Panc1 (cell line): Measurements from ENCODE around the gene CAMKK2. TPM values are rescaled to one million over a fixed set of nuclear protein-coding genes. Genes with fewer than 3 reads are reported as not detected.

Experiments used
- ATAC-seq: fragments of 200-7000 bp; cut with Tn5 transposase; 2 replicates; pipeline ENCODE4 v1.9.1; 2020; ENCODE audit warnings: mild to moderate bottlenecking, moderate library complexity
- BruUV-seq: library from RNA; stranded (reverse); fragments of 400-500 nt; replicated peaks from 2 replicates; lab custom pipeline; 2021; lab: Mats Ljungman, UMichigan
- CTCF ChIA-PET: fragments of 300-600 bp; sonication (Branson Sonifier 250); formaldehyde crosslinking; loops from one replicate; lab custom pipeline; 2022; ENCODE audit warnings: antibody characterized with exemption; lab: Charles Lee
- POLR2A ChIA-PET: fragments of 300-600 bp; sonication (Branson Sonifier 250); formaldehyde crosslinking; loops from one replicate; lab custom pipeline; 2022; ENCODE audit warnings: antibody characterized with exemption; lab: Charles Lee
- DNase-seq: peaks from one replicate; pipeline ENCODE4 v3.0.0-alpha.2; 2010; ENCODE audit warnings: low read depth, low spot score
- H3K27ac ChIP-seq: 2 replicates; pipeline ENCODE4 v1.5.1; 2011; ENCODE audit warnings: mild to moderate bottlenecking, low read length, inconsistent platforms
- H3K27me3 ChIP-seq: fragments of 200-500 bp; sonication (Bioruptor generic); 2 replicates; pipeline ENCODE4 v1.6.0; 2014; ENCODE audit warnings: low read length, inconsistent platforms; ENCODE audit not compliant: control insufficient read depth, insufficient read depth
- H3K36me3 ChIP-seq: fragments of 200-500 bp; sonication (Bioruptor generic); 2 replicates; pipeline ENCODE4 v1.5.1; 2014; ENCODE audit warnings: inconsistent platforms, mild to moderate bottlenecking, low read length, moderate library complexity; ENCODE audit not compliant: control insufficient read depth, insufficient read depth
- H3K4me1 ChIP-seq: 2 replicates; pipeline ENCODE4 v1.5.1; 2011; ENCODE audit warnings: inconsistent platforms, mild to moderate bottlenecking, low read length, moderate library complexity; ENCODE audit not compliant: control insufficient read depth, insufficient read depth
- H3K4me3 ChIP-seq, 2 experiments: 2 replicates each; pipeline ENCODE4 v1.5.1; 2011 to 2012; ENCODE audit warnings: low read depth in 2 of 2, low read length in 2 of 2, mild to moderate bottlenecking in 2 of 2, inconsistent platforms in 1 of 2, moderate library complexity in 1 of 2
- H3K9me3 ChIP-seq: fragments of 200-500 bp; sonication (Bioruptor generic); 2 replicates; pipeline ENCODE4 v1.5.1; 2014; ENCODE audit warnings: low read depth, mild to moderate bottlenecking, inconsistent platforms, low read length, moderate library complexity; ENCODE audit not compliant: control insufficient read depth, insufficient read depth
- POLR2AphosphoS5 ChIP-seq: IDR thresholded peaks from 2 replicates; pipeline ENCODE4 v1.6.1; 2012; ENCODE audit warnings: mild to moderate bottlenecking, low read depth, low read length, moderate library complexity
- SIN3A ChIP-seq: IDR thresholded peaks from 2 replicates; pipeline ENCODE4 v1.6.1; 2012; ENCODE audit warnings: low read depth, mild to moderate bottlenecking, low read length, moderate library complexity, borderline replicate concordance; ENCODE audit not compliant: insufficient read depth
- TCF7L2 ChIP-seq: IDR thresholded peaks from 2 replicates; pipeline ENCODE4 v1.6.1; 2011; ENCODE audit warnings: mild to moderate bottlenecking, low read depth, low read length, inconsistent platforms
- in situ Hi-C: cut with HindIII; loops from 2 replicates; pipeline ENCODE4 v1.10.0; 2016; ENCODE audit warnings: low sequenced_read_pairs, low pct_unique_long_range_greater_than_20kb
- intact Hi-C: fragments of 100-400 bp; cut with micrococcal nuclease; formaldehyde crosslinking; loops from one replicate; pipeline ENCODE4 v1.10.0; 2022; ENCODE audit not compliant: unreplicated experiment
- total RNA-seq: library from RNA; stranded (reverse); gene quantifications from one replicate; pipeline ENCODE4 v1.2.1, GENCODE V29; 2021; ENCODE audit not compliant: unreplicated experiment
- TF ChIP-seq, protein P1 (sequence below): fragments of 450-650 bp; IDR thresholded peaks from 2 replicates; pipeline ENCODE4 v1.5.1; 2017; ENCODE audit warnings: mild to moderate bottlenecking

The CAMKK2 gene
- total RNA-seq, 1 experiment from 2014 or later = 37.8 TPM

DNA sequence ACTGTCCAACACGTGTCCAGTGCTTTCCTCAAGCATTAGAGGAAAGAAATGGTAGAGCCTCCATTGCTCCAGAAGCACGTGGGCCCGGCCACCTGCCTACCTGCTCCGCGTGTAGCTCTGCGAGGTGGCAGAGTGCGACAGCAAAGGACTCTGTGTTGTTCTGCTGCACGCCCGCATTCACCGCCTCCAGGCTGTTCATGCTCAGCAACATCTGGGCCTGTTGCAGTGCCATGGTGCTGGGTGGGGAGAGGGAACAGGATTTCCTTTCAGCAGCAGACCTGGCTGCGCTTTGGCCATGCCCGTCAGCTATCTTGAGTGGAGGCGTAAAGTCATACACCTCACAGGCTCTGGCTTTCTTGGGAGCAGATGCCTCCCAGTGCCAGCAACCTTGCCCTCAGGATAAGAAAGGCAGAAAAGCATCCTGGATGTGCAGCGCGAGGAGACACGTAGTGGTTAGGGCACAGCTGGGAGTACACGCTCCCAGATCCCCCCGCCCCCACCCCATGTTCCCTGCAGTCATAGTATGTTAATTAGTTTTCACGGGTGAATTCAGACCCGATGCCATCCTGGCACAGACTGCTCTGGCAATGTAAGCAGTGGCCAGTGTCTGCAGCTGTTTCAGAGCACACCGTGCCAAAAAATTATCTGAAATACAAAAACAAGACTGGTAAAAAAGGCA is 30.6 kb upstream of the CAMKK2 start:
- CTCF ChIA-PET = no interaction called here
- TF ChIP-seq POLR2AphosphoS5 = no peak
- Histone ChIP-seq H3K27ac (no peak overlapping the region), H3K36me3 (peaks cover 23% of the 10 kb centered on the region), H3K4me1 (no peaks in the 10 kb centered on the region), H3K4me3 (no peak overlapping the region), H3K27me3 (no peaks in the 10 kb centered on the region), H3K9me3 (no peaks in the 10 kb centered on the region)
- no peak for DNase-seq
- in situ Hi-C loops (no loop called here), intact Hi-C loops (no loop called here)
- no peak for ATAC-seq
- POLR2A ChIA-PET = interaction anchor here (0.5 kb wide), 1 partner anchor 44 kb away, joined by 13 read pairs; no protein-coding TSS in a partner anchor
- BruUV-seq = no TSS peak

DNA sequence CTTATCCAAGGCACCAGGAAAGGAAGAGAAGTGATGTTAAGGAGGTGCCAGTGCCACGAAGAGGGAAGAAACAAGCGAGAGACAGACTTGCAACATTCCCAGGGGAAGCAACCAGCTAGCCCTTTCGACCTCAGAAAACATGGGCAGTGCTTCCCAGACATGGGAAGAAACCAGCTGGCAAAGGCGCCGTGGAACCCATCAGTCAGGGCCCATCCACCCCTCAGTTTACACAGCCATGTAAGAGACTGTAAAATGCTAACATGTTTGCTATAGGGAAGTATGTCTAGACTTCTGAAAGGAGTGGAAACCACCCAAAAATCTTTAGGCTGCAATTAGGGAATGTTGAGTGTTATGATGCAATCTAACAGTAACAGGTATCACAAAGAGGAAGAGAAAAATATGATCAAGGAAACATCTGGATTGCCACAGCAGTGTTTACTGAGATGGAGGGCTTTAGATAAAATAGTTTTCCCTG is 29.4 kb upstream of the CAMKK2 start:
- Histone ChIP-seq H3K4me3 (no peak overlapping the region), H3K4me1 (no peaks in the 10 kb centered on the region), H3K9me3 (no peaks in the 10 kb centered on the region), H3K27ac (no peak overlapping the region), H3K36me3 (peaks cover 18% of the 10 kb centered on the region), H3K27me3 (no peaks in the 10 kb centered on the region)
- TF ChIP-seq, protein P1, sequence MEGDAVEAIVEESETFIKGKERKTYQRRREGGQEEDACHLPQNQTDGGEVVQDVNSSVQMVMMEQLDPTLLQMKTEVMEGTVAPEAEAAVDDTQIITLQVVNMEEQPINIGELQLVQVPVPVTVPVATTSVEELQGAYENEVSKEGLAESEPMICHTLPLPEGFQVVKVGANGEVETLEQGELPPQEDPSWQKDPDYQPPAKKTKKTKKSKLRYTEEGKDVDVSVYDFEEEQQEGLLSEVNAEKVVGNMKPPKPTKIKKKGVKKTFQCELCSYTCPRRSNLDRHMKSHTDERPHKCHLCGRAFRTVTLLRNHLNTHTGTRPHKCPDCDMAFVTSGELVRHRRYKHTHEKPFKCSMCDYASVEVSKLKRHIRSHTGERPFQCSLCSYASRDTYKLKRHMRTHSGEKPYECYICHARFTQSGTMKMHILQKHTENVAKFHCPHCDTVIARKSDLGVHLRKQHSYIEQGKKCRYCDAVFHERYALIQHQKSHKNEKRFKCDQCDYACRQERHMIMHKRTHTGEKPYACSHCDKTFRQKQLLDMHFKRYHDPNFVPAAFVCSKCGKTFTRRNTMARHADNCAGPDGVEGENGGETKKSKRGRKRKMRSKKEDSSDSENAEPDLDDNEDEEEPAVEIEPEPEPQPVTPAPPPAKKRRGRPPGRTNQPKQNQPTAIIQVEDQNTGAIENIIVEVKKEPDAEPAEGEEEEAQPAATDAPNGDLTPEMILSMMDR = no peak
- TF ChIP-seq POLR2AphosphoS5 (no peak), TCF7L2 (no peak)
- ChIA-PET CTCF (no interaction called here), POLR2A (no interaction called here)
- in situ Hi-C loops (no loop called here), intact Hi-C loops (no loop called here)
- ATAC-seq = no peak
- DNase-seq = no peak
- no TSS peak for BruUV-seq

- CTCF ChIA-PET = interaction anchor here (0.5 kb wide), 1 partner anchor 47 kb away, joined by 5 read pairs; no protein-coding TSS in a partner anchor
- intact Hi-C loops = no loop called here
- POLR2A ChIA-PET = no interaction called here
Measured at GRCh38 chr12:121323908-121324307, 27.4 kb upstream of the CAMKK2 start.

More at GRCh38 chr12:121323908-121324307, 27.4 kb upstream of the CAMKK2 start:
- Histone ChIP-seq H3K27ac (no peak overlapping the region), H3K36me3 (peaks cover 7% of the 10 kb centered on the region), H3K9me3 (no peaks in the 10 kb centered on the region), H3K4me3 (no peak overlapping the region), H3K4me1 (no peaks in the 10 kb centered on the region), H3K27me3 (no peaks in the 10 kb centered on the region)
- BruUV-seq = no TSS peak
- ATAC-seq (no peak), DNase-seq (no peak)
- in situ Hi-C loops = no loop called here
- TF ChIP-seq, protein P1 = no peak
- no peak for TF ChIP-seq POLR2AphosphoS5
- TF ChIP-seq SIN3A = no peak
